Measurements from ENCODE around the gene SPTLC2.

- TF ChIP-seq CTCF (conservative IDR thresholded peaks at IDR 0.05 in 1 of 2, IDR thresholded peaks at IDR 0.05 in 1 of 2; ENCODE audit: low read depth in 1 of 2, low read length in 2 of 2), result no peak
- TF ChIP-seq EZH2 (IDR thresholded peaks at IDR 0.05; ENCODE audit: low read length, missing control alignments), result no peak
These were observed 32.9 kb upstream of the SPTLC2 start for GRCh38 chr14:77649326-77649725.

Data from fibroblast of lung (primary cell).